Transverse colon (tissue), 4 donors: ENCODE results near the gene SHROOM1. TPM values are rescaled to one million over a fixed set of nuclear protein-coding genes. Genes with fewer than 3 reads are reported as not detected.
"Not testable (repeated sequence)": the region's sequence is repeated elsewhere in the genome, so short reads cannot be mapped to it uniquely, and the experiment has no call there.

Experiments
- DNase-seq: peaks from one replicate; pipeline ENCODE4 v3.0.0-alpha.2; 2019
- H3K27ac ChIP-seq, 4 donors: fragments of 200-600 bp; sonication (generic); 2 replicates each; pipeline ENCODE4 v1.5.1; 2016 to 2018; ENCODE audit warnings: inconsistent platforms in 4 of 4
- H3K27me3 ChIP-seq: fragments of 200-600 bp; sonication (generic); 2 replicates; pipeline ENCODE4 v1.5.1; 2017; ENCODE audit warnings: inconsistent platforms
- H3K36me3 ChIP-seq, 4 donors: fragments of 200-600 bp; sonication (generic); 2 replicates each; pipeline ENCODE4 v1.5.1; 2017 to 2019; ENCODE audit warnings: inconsistent platforms in 4 of 4
- H3K4me1 ChIP-seq, 4 donors: fragments of 200-600 bp; sonication (generic); 2 replicates each; pipeline ENCODE4 v1.5.1; 2017 to 2020; ENCODE audit warnings: inconsistent platforms in 4 of 4
- H3K4me3 ChIP-seq, 4 donors: fragments of 200-600 bp; sonication (generic); 1 replicate in 1 of 4; 2 replicates in 3 of 4; pipeline versions ENCODE4 v1.5.1 to v1.6.1; 2017 to 2019; ENCODE audit warnings: inconsistent platforms in 4 of 4
- H3K9me3 ChIP-seq, 2 donors: fragments of 200-600 bp; sonication (generic); 2 replicates each; pipeline ENCODE4 v1.5.1; 2017 to 2019; ENCODE audit warnings: inconsistent platforms in 2 of 2
- CTCF ChIP-seq, 5 experiments: fragments of 200-600 bp in 3 of 5; fragments of 450-650 bp in 2 of 5; sonication (generic) in 3 of 5; IDR thresholded peaks; 1 replicate in 2 of 5; 2 replicates in 3 of 5; pipeline ENCODE4 v1.5.1; 2016 to 2017; ENCODE audit warnings: antibody characterized with exemption in 5 of 5, inconsistent platforms in 3 of 5, mild to moderate bottlenecking in 2 of 5, moderate library complexity in 1 of 5
- EP300 ChIP-seq: sonication (generic); formaldehyde crosslinking; IDR thresholded peaks from one replicate; pipeline ENCODE4 v1.6.1; 2017; ENCODE audit warnings: antibody characterized with exemption, low read depth
- POLR2A ChIP-seq: fragments of 450-650 bp; IDR thresholded peaks from one replicate; pipeline ENCODE4 v1.6.1; 2016; ENCODE audit warnings: antibody characterized with exemption, mild to moderate bottlenecking, moderate library complexity
- POLR2AphosphoS5 ChIP-seq, 3 donors: sonication (generic); formaldehyde crosslinking; IDR thresholded peaks; one replicate each; pipeline ENCODE4 v1.6.1; 2016; ENCODE audit warnings: antibody characterized with exemption in 3 of 3
- WGBS, 2 donors: methylation state at CpG; one replicate each; pipeline ENCODE4 v1.1.5; 2018; ENCODE audit warnings: low coverage in 1 of 2; 5-methylcytosine and 5-hydroxymethylcytosine counted together
- in situ Hi-C, 4 donors: fragments of 200-750 bp; cut with MboI; loops; one replicate each; pipeline versions ENCODE4 v1.15.0 to v1.15.1; 2017; ENCODE audit warnings: low sequenced_read_pairs in 3 of 4, low pct_ligation_motif_present in 1 of 4, low pct_unique_long_range_greater_than_20kb in 1 of 4
- intact Hi-C: fragments of 100-400 bp; cut with DNase I; formaldehyde crosslinking; loops from one replicate; pipeline ENCODE4 v1.15.1; 2023; ENCODE audit warnings: low total_unique reads
- total RNA-seq, 4 donors: library from RNA; depleted of rRNA; stranded (reverse); fragments of >200 nt; gene quantifications; one replicate each; pipeline ENCODE4 v1.1.0, GENCODE V29; 2016

SHROOM1 gene
- total RNA-seq, 4 donors from 2014 or later: 65.3 to 244 (median 77.3) TPM

DNA sequence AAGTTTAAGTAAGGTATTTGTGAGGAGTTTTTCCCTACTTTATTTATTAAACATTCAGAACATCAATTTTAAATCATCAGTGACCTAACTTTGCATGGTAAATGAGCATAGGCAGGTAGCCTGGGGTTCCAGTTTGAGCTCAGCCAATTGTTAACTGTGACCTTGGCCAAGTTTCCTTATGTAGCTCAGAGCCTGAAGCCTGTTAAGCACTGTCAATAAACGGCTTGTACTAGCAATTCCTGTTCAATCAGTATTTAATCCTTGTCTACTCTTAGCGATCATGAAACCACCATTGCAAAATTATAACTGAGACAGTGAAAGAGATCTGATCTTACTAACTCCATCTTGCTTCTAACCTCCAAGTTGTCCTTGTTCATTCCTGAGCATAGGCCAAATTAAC, 22.0 kb downstream of the SHROOM1 start:
- 29 to 33% methylated on average over 2 of the region's 2 CpGs for WGBS, 2 donors
- no peaks in the 10 kb centered on the region for H3K36me3 ChIP-seq
- in situ Hi-C loops (loop anchor here in 2 of 4 donors (25.0 kb wide), 1 partner anchor 421 kb away; no protein-coding TSS in a partner anchor), intact Hi-C loops (no loop called here)
- H3K27ac ChIP-seq: peak overlapping the region in 3 of 4 donors; percentile 15 to 42 (median 25)
- H3K4me3 ChIP-seq: no peak overlapping the region
- no peak for DNase-seq
- H3K4me1 ChIP-seq: peaks cover 3 to 44% (median 19%) of the 10 kb centered on the region in 4 donors
- H3K27me3 ChIP-seq: peaks cover 42% of the 10 kb centered on the region
- no peaks in the 10 kb centered on the region for H3K9me3 ChIP-seq
- TF ChIP-seq CTCF (IDR thresholded peaks at IDR 0.05) (no peak), EP300 (no peak), POLR2AphosphoS5 (IDR thresholded peaks at IDR 0.05) (no peak), POLR2A (no peak)

- in situ Hi-C loops: loop anchor here in 2 of 4 donors (25.0 kb wide), 1 partner anchor 420 kb away; no protein-coding TSS in a partner anchor
- H3K4me3 ChIP-seq: peak overlapping the region in 3 of 4 donors; percentile 12 to 38 (median 17)
- TF ChIP-seq POLR2A (peak; percentile 51), POLR2AphosphoS5 (IDR thresholded peaks at IDR 0.05) (peak in 2 of 3 donors; percentile 75 to 84), EP300 (peak; percentile 38), CTCF (IDR thresholded peaks at IDR 0.05) (peak in 4 of 5 experiments; percentile 42 to 89 (median 58))
- no peaks in the 10 kb centered on the region for H3K36me3 ChIP-seq
- H3K4me1 ChIP-seq: peaks cover 3 to 36% (median 13%) of the 10 kb centered on the region in 4 donors
- peak; percentile 92 for DNase-seq
- no peaks in the 10 kb centered on the region for H3K9me3 ChIP-seq
- peaks cover 30% of the 10 kb centered on the region for H3K27me3 ChIP-seq
- 37 to 49% methylated on average over 4 to 12 of the region's 12 CpGs for WGBS, 2 donors
- intact Hi-C loops: no loop called here
- peak overlapping the region; percentile 75 to 88 (median 86) for H3K27ac ChIP-seq
Measured at GRCh38 chr5:132807163-132807838, 23.1 kb downstream of the SHROOM1 start.

DNA sequence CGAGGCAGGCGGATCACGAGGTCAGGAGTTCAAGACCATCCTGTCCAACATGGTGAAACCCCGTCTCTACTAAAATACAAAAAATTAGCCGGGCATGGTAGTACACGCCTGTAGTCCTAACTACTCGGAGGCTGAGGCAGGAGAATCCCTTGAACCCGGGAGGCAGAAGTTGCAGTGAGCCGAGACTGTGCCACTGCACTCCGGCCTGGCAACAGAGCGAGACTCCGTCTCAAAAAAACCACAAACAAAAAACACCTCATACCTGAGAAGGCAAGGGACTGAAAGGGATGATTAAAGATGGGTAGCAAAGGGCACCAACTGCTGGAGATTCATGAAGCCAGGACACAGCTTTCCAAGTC, 23.7 kb downstream of the SHROOM1 start:
- Histone ChIP-seq H3K4me1 (peaks cover 3 to 36% (median 13%) of the 10 kb centered on the region in 4 donors), H3K4me3 (peak overlapping the region in 3 of 4 donors; percentile 12 to 38 (median 17)), H3K27me3 (peaks cover 25% of the 10 kb centered on the region), H3K27ac (peak overlapping the region; percentile 75 to 88 (median 86))
- 57 to 67% methylated on average over 6 to 12 of the region's 12 CpGs for WGBS, 2 donors
- H3K36me3 ChIP-seq, DNase-seq, intact Hi-C loops, H3K9me3 ChIP-seq: not testable (repeated sequence)
- in situ Hi-C loops: loop anchor here in 2 of 4 donors (25.0 kb wide), 1 partner anchor 419 kb away; no protein-coding TSS in a partner anchor

DNA sequence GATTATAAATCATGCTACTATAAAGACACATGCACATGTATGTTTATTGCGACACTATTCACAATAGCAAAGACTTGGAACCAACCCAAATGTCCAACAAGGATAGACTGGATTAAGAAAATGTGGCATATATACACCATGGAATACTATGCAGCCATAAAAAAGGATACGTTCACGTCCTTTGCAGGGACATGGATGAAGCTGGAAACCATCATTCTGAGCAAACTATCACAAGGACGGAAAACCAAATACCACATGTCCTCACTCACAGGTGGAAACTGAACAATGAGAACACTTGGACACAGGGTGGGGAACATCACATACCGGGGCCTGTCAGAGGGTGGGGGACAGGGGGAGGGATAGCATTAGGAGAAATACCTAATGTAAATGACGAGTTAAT, 24.6 kb downstream of the SHROOM1 start:
- DNase-seq, intact Hi-C loops, H3K9me3 ChIP-seq, H3K4me3 ChIP-seq, H3K36me3 ChIP-seq: not testable (repeated sequence)
- Histone ChIP-seq H3K27ac (peak overlapping the region in 1 of 4 donors; percentile 88), H3K4me1 (peaks cover 3 to 36% (median 13%) of the 10 kb centered on the region in 4 donors), H3K27me3 (peaks cover 16% of the 10 kb centered on the region)
- in situ Hi-C loops: loop anchor here in 2 of 4 donors (25.0 kb wide), 1 partner anchor 419 kb away; no protein-coding TSS in a partner anchor
- WGBS, 2 donors: 63 to 79% methylated on average over 3 to 6 of the region's 6 CpGs

GRCh38 chr5:132804219-132804618, 26.2 kb downstream of the SHROOM1 start:
- intact Hi-C loops, H3K27me3 ChIP-seq, H3K9me3 ChIP-seq, H3K36me3 ChIP-seq, H3K27ac ChIP-seq, DNase-seq, H3K4me3 ChIP-seq: not testable (repeated sequence)
- in situ Hi-C loops: loop anchor here in 2 of 4 donors (25.0 kb wide), 1 partner anchor 417 kb away; no protein-coding TSS in a partner anchor
- WGBS, 2 donors: 95% methylated on average over 1 of the region's 1 CpG; no CpG with 5 or more reads in 1 of the 2 donors
- peaks cover 3 to 25% (median 13%) of the 10 kb centered on the region in 4 donors for H3K4me1 ChIP-seq

GRCh38 chr5:132802685-132803066, 27.8 kb downstream of the SHROOM1 start:
- intact Hi-C loops, H3K27ac ChIP-seq, H3K27me3 ChIP-seq, H3K4me1 ChIP-seq, DNase-seq, H3K4me3 ChIP-seq, H3K36me3 ChIP-seq, H3K9me3 ChIP-seq: not testable (repeated sequence)
- WGBS, 2 donors: 80 to 86% methylated on average over 2 to 5 of the region's 5 CpGs
- in situ Hi-C loops: loop anchor here in 2 of 4 donors (25.0 kb wide), 1 partner anchor 415 kb away; no protein-coding TSS in a partner anchor
